Measurements from ENCODE around the gene MRTFA.
"Not testable (repeated sequence)": the region's sequence is repeated elsewhere in the genome, so short reads cannot be mapped to it uniquely, and the experiment has no call there.

MRTFA gene

DNA sequence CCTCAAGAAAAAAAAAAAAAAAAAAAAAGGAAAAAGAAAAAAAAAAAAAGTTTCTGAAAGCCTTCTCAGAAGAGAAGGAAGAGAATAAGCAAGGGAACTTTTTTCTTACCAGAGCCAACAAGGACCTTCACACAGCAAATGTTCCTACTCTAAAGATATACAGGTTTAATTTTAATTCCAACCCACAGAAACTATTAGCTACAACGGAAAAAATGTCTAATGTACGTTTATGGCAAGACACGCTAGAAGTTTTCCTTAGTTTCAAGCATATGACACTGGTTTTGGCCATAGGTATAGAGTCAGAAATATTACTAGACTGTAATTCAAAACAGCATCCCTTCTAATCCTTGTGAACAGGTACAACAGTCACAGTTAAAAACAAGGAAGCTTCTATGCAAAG, 120.1 kb downstream of the MRTFA start:
- H3K4me3 ChIP-seq (ENCODE audit: control insufficient read depth, low read depth, low read length), result no peak overlapping the region
- TF ChIP-seq, protein P1, sequence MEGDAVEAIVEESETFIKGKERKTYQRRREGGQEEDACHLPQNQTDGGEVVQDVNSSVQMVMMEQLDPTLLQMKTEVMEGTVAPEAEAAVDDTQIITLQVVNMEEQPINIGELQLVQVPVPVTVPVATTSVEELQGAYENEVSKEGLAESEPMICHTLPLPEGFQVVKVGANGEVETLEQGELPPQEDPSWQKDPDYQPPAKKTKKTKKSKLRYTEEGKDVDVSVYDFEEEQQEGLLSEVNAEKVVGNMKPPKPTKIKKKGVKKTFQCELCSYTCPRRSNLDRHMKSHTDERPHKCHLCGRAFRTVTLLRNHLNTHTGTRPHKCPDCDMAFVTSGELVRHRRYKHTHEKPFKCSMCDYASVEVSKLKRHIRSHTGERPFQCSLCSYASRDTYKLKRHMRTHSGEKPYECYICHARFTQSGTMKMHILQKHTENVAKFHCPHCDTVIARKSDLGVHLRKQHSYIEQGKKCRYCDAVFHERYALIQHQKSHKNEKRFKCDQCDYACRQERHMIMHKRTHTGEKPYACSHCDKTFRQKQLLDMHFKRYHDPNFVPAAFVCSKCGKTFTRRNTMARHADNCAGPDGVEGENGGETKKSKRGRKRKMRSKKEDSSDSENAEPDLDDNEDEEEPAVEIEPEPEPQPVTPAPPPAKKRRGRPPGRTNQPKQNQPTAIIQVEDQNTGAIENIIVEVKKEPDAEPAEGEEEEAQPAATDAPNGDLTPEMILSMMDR (conservative IDR thresholded peaks at IDR 0.05; ENCODE audit: control insufficient read depth, insufficient read depth, low read depth, low read length), result no peak
- no peak for DNase-seq (ENCODE audit: low read depth)

DNA sequence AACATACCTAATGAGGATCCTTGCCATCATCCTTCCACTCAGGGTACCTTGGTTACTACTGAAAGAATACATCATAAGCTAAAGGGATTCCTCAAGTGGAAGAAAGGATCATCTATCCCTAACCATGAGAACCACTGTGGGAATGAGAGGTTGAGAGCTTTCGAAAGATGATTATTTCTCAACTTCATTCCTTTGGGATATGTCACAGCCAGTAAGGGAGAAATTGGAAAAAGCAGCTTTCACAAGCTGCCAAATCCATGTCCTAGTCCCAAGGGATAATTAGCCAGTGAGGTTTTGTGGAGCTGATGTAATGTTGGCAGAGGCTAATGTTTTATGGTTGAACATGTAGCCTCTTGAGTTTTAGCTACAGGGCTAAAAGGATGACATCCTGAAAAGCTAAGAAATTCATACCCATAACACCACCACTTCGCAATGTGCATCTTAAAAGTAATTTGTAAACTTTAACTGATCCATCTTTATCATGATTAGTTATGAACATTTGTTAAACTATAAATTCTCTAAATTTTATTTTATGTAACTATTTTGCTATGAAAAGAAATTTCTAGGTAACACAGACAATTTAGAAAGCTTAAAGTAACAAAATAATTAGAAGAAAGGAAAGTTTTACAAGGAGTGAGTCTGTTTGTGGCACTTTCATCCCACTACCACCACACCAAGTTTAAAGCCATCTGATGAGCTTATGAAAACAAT, 123.9 kb downstream of the MRTFA start:
- TF ChIP-seq, protein P1 (conservative IDR thresholded peaks at IDR 0.05; ENCODE audit: control insufficient read depth, insufficient read depth, low read depth, low read length), result no peak
- H3K4me3 ChIP-seq (ENCODE audit: control insufficient read depth, low read depth, low read length), result no peak overlapping the region

DNA sequence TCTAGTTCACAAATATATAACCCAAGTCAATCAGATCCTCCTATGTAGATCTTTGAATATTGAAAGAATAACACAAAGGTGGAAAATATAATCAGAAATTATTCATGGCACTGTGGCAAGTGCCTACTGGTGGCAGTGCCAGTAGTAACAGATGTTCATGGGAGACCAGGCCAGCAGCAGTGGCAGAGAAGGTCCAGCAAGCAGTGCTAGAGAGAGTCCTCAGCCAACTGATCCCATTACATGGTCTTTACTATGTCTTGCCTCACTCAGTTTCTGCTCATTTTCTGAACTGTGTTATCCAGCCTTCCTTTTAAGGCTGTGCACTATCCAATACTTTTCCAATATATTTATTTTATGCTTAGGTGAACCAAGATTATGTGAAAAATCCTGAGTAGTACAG, 124.9 kb downstream of the MRTFA start:
- TF ChIP-seq, protein P1 (conservative IDR thresholded peaks at IDR 0.05; ENCODE audit: control insufficient read depth, insufficient read depth, low read depth, low read length), result no peak
- peak; percentile 43 for DNase-seq (ENCODE audit: low read depth)
- H3K4me3 ChIP-seq (ENCODE audit: control insufficient read depth, low read depth, low read length), result no peak overlapping the region

More for the DNA sequence above, 123.9 kb downstream of the MRTFA start:
- DNase-seq (ENCODE audit: low read depth), result peak; percentile 100

DNA sequence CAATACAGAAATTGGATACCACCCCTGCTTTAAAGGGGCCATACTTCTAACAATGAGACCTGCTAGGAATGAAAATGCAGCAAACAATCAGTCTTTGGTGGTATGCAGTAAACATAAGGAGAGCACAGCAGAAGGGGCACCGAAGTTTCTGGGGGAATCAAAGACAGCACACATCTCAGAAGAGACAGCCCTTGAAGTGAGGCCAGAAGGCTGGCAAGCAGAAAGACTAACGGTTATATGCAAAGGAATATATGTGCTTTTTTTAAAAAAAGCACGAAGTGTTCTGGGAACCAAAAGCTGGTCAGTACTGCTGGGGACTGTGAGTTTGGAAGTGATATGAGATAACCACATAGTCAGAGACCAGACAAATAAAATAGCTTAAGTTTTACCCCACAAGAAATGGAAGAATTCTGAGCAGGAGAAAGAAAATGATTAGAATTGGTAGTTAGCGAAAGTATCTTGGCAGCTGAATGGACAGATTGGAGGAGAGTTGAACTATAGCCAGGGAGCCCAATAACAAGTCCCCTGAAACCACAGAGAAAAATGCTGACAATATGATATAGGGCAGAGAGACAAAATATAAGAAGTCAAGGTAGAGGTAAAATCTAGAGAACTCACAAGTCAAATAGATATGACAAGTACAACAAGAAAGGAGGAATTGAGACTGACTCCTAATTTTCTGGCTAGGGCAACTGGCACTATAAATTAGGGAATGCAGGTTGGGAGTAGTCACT, 125.7 kb downstream of the MRTFA start:
- DNase-seq (ENCODE audit: low read depth), result no peak
- TF ChIP-seq, protein P1 (conservative IDR thresholded peaks at IDR 0.05; ENCODE audit: control insufficient read depth, insufficient read depth, low read depth, low read length), result no peak
- no peak overlapping the region for H3K4me3 ChIP-seq (ENCODE audit: control insufficient read depth, low read depth, low read length)

DNA sequence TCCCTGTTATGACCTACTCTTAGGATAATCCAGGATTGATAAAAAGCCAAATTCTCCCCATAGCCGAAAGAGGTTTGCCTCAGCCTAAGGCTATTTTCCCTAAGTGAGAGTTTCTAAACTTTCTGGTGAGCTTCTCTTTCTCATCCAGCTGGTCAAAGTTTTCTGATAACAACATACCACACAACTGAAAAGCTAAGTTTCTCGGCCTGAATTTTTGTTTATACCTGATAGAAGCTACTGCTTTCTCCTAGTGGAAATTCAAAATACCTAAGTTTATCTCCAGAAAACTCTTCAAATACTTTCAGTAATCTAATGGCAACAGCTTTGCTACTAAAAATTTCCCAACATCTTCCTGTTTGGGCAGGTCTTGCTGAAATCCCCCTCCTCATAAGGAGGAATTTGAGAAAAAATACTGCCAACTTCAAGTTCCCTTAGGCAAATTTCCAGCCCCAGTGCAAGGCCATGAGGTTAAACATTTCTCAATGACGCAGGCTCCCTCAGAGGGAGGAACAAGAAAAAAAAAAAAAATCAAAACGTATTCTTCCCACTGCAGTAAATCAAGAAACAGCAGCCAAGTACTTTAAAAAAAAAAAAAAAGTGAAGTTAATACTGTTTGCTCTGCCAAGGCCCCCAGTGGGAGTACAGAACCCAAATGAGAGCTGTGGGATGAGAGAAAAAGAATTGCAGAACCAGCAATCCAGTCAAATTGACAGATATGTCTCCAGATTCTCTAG, 127.0 kb downstream of the MRTFA start:
- TF ChIP-seq, protein P1 (conservative IDR thresholded peaks at IDR 0.05; ENCODE audit: control insufficient read depth, insufficient read depth, low read depth, low read length), result no peak
- H3K4me3 ChIP-seq (ENCODE audit: control insufficient read depth, low read depth, low read length), result no peak overlapping the region
- peak; percentile 98 for DNase-seq (ENCODE audit: low read depth)

DNA sequence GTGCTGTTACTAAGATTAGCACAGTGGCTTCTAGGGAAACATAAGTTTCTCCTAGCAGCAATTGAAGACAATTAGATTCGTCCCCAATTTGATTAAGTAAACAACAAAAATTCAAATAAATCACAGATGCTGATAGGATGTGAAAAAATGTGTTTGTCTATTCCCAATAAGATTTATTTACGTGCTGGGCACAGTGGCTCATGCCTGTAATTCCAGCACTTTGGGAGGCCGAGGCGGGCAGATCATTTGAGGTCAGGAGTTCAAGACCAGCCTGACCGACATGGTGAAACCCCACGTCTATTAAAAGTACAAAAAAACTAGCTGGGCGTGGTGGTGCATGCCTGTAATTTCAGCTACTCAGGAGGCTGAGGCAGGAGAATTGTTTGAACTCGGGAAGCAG, 128.5 kb downstream of the MRTFA start:
- DNase-seq (ENCODE audit: low read depth); H3K4me3 ChIP-seq (ENCODE audit: control insufficient read depth, low read depth, low read length): not testable (repeated sequence)

DNA sequence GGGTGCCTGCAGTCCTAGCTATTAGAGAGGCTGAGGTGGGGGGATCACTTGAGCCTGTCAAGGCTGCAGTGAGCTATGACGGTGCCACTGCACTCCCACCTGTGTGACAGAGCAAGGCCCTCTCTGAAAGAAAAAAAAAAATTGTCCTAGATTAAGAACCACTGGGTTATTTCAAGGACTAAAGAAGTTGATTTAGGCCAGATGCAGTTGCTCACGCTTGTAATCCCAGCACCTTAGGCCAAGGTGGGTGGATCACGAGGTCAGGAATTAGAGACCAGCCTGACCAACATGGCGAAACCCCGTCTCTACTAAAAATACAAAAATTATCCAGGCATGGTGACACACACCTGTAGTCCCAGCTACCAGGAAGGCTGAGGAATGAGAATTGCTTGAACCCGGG, 129.0 kb downstream of the MRTFA start:
- no peak overlapping the region for H3K4me3 ChIP-seq (ENCODE audit: control insufficient read depth, low read depth, low read length)
- TF ChIP-seq, protein P1 (conservative IDR thresholded peaks at IDR 0.05; ENCODE audit: control insufficient read depth, insufficient read depth, low read depth, low read length), result no peak
- DNase-seq (ENCODE audit: low read depth), result no peak
